ENCODE data around the gene CDCA3.

Gene CDCA3

DNA sequence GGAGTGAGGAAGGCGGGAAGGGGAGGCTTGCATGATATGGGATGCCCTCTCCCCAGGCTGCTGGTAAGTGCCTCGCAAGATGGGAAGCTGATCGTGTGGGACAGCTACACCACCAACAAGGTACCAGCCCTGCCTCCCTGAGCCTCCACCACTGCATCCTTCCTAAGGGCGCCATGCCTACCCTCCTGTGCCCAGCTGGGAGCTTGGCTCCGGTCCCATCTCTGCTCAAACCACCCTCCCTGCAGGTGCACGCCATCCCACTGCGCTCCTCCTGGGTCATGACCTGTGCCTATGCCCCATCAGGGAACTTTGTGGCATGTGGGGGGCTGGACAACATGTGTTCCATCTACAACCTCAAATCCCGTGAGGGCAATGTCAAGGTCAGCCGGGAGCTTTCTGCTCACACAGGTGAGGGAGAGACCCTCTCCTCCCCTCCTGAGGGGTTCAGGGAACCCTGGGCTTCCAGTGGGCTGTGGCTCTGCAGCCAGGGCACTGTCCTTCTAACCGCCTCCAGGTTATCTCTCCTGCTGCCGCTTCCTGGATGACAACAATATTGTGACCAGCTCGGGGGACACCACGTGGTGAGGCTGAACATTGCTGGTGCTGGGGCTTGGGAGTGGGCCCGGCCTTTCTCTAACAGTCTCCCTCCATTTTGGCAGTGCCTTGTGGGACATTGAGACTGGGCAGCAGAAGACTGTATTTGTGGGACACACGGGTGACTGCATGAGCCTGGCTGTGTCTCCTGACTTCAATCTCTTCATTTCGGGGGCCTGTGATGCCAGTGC lies 7.8 kb downstream of the CDCA3 start:
- no peak for DNase-seq (ENCODE audit: low read depth, low spot score)

DNA sequence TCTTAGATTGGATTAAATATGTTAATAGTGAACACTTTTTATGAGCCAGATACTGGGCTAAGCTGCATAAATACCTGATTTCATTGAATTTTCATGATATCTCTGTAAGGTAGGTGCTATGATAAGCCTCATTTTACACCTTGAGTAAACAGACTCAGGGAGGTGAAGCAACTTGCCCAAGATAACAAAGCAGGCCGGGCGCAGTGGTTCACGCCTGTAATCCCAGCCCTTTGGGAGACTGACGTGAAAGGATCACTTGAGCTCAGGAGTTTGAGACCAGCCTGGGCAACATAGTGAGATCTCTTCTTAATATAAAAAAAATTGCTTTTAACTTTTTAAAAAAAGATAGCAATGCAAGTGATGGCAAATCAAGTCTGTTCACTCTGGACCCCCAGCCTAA lies 9.0 kb downstream of the CDCA3 start:
- H3K4me3 ChIP-seq (ENCODE audit: low read depth, low read length): no peak overlapping the region
- no peak for DNase-seq (ENCODE audit: low read depth, low spot score)
- ChIA-PET CTCF (interaction anchor here (0.5 to 18.1 kb wide), 5 partner anchors 9 to 89 kb away, joined by 3 to 316 read pairs (median 11); partner anchors contain the start of genes CDCA3, MLF2, P3H3 and SPSB2), POLR2A (interaction anchor here (1.1 to 5.5 kb wide), 3 partner anchors 9 to 13 kb away, joined by 3 to 43 read pairs (median 17); partner anchors contain the start of genes CDCA3, P3H3 and USP5)
- no peak for TF ChIP-seq CTCF (IDR thresholded peaks at IDR 0.05; ENCODE audit: insufficient read depth, low read length, missing control alignments)

More for the DNA sequence above, 7.8 kb downstream of the CDCA3 start:
- H3K4me3 ChIP-seq (ENCODE audit: low read depth, low read length): no peak overlapping the region
- no peak for TF ChIP-seq CTCF (IDR thresholded peaks at IDR 0.05; ENCODE audit: insufficient read depth, low read length, missing control alignments)
- CTCF ChIA-PET: interaction anchor here (1.5 to 18.1 kb wide), 3 partner anchors 13 to 90 kb away, joined by 3 to 316 read pairs (median 14); partner anchors contain the start of genes MLF2 and P3H3
- POLR2A ChIA-PET: interaction anchor here (1.0 to 5.5 kb wide), 6 partner anchors 8 to 308 kb away, joined by 3 to 43 read pairs (median 5); partner anchors contain the start of genes CDCA3, P3H3, TPI1 and USP5

GRCh38 chr12:6840761-6841515 lies 10.1 kb downstream of the CDCA3 start, which contains the start of gene GNB3:
Gene GNB3, plus strand, starts transcription at chr12:6840925. Its CDS starts 363 bp downstream, at chr12:6841288.
- TF ChIP-seq CTCF (IDR thresholded peaks at IDR 0.05; ENCODE audit: insufficient read depth, low read length, missing control alignments): no peak
- POLR2A ChIA-PET: interaction anchor here (1.1 to 5.5 kb wide), 3 partner anchors 11 to 27 kb away, joined by 5 to 43 read pairs (median 17); partner anchors contain the start of genes CDCA3, P3H3 and USP5
- CTCF ChIA-PET: interaction anchor here (1.6 to 18.1 kb wide), 5 partner anchors 11 to 88 kb away, joined by 5 to 316 read pairs (median 11); partner anchors contain the start of genes CDCA3, MLF2, P3H3 and SPSB2
- H3K4me3 ChIP-seq (ENCODE audit: low read depth, low read length): no peak within 1 kb of the TSS
- DNase-seq (ENCODE audit: low read depth, low spot score): no peak

- DNase-seq (ENCODE audit: low read depth, low spot score): no peak
- CTCF ChIA-PET: interaction anchor here (1.6 to 18.1 kb wide), 6 partner anchors 8 to 87 kb away, joined by 5 to 316 read pairs (median 10); partner anchors contain the start of genes CDCA3, MLF2, P3H3 and SPSB2
- no peak for TF ChIP-seq CTCF (IDR thresholded peaks at IDR 0.05; ENCODE audit: insufficient read depth, low read length, missing control alignments)
- no peak overlapping the region for H3K4me3 ChIP-seq (ENCODE audit: low read depth, low read length)
- POLR2A ChIA-PET: interaction anchor here (1.1 to 5.5 kb wide), 3 partner anchors 11 to 28 kb away, joined by 5 to 43 read pairs (median 17); partner anchors contain the start of genes CDCA3, P3H3 and USP5
Observed at GRCh38 chr12:6840330-6840729, 10.8 kb downstream of the CDCA3 start.

GRCh38 chr12:6839482-6840201 lies 11.4 kb downstream of the CDCA3 start:
- TF ChIP-seq CTCF (IDR thresholded peaks at IDR 0.05; ENCODE audit: insufficient read depth, low read length, missing control alignments): no peak
- ChIA-PET CTCF (interaction anchor here (1.0 to 18.1 kb wide), 6 partner anchors 9 to 86 kb away, joined by 3 to 316 read pairs (median 8); partner anchors contain the start of genes MLF2, P3H3, SPSB2 and USP5), POLR2A (interaction anchor here (3.9 to 5.5 kb wide), 2 partner anchors 11 to 12 kb away, joined by 17 to 43 read pairs; partner anchors contain the start of genes CDCA3, P3H3 and USP5)
- DNase-seq (ENCODE audit: low read depth, low spot score): no peak
- H3K4me3 ChIP-seq (ENCODE audit: low read depth, low read length): no peak overlapping the region

All from AG04449 (cell line).